GM19193 (cell line): ENCODE measurements around the gene NDE1.

Experiments
- POLR2A ChIP-seq: IDR thresholded peaks from 4 replicates; pipeline ENCODE4 v1.6.1; 2011; ENCODE audit not compliant: insufficient read depth, insufficient read length; ENCODE audit errors: extremely low read depth

Gene NDE1

DNA sequence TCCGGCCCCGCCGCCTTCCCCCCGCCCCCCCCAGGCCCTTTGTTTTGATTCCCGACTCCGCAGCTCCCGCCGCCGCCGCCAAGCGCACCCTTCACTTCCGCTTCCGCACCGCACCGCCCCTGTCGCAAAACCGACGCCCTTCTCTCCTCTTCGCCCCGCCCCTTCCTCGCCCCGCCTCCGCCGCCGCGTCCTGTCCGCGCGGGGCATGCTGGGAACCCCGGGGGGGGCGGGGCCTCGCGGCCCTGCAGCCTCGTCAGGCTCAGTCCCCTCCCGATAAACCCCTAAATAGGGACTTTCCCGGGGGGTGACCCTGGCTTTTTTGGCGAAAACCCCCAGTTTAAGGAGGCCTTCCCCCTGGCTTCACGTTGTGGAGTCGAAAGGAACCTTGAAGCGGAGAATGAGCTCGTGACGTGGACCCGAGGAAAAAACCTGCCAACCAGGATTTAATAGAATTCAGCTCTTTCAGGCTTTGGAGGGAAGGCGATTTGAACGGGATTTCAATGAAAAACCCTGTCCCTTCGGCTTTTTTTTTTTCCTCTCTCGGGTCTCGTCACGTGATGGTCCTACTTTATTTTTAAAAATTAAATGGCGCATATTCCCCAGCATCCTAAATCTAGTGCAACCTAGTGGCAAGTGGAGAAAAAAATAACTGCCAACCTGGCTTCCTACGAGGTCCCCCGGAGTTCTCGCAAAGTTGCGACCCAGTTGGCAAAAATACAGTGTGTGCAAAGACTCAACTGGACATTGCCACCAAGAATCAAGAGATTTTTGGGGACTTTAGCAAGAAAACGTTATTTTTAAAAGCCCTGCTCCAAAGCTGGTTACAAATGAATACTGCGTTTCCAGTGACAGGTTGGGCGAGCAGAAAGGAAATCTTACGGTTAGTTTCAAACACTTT is 6.7 kb upstream of the NDE1 start, which contains the start of gene MARF1:
Gene MARF1 (minus strand): TSS at position 107 of the 898 bp plus-strand sequence. CDS start 3,921 bp downstream, outside the sequence.
- peak; percentile 78 for TF ChIP-seq POLR2A

GRCh38 chr16:15643946-15644250 is 6.1 kb upstream of the NDE1 start:
- TF ChIP-seq POLR2A, result no peak

DNA sequence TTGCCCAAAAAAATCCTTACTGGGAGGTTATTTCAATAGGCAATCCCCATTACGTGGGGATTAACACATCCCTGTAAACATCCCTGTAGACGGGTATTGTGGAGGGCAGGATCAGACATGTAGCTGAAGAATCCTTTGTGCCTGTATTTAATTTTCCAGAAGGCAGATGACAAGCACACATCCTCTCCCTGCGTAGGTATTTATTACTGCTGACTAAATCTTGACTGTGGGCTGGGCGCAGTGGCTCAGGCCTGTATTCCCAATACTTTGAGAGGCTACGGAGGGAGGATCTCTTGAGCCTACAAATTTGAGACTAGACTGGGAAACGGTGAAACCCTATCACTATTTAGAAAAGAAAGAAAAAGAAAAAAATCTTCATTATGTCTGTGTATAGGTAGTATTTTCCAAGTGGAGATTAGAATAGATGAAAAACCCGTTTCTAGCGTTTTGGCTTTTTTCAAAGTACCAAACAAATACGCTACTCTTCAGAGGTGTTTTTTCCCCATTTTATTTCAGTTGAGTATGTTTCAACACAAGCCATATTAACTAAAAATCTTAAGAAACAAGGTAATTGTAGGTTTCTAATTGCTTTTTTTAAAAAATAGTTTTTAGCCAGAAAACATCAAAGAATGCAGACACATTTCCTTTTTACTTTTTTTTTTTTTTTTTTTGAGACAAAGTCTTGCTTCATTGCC is 5.6 kb upstream of the NDE1 start:
- TF ChIP-seq POLR2A, result no peak

DNA sequence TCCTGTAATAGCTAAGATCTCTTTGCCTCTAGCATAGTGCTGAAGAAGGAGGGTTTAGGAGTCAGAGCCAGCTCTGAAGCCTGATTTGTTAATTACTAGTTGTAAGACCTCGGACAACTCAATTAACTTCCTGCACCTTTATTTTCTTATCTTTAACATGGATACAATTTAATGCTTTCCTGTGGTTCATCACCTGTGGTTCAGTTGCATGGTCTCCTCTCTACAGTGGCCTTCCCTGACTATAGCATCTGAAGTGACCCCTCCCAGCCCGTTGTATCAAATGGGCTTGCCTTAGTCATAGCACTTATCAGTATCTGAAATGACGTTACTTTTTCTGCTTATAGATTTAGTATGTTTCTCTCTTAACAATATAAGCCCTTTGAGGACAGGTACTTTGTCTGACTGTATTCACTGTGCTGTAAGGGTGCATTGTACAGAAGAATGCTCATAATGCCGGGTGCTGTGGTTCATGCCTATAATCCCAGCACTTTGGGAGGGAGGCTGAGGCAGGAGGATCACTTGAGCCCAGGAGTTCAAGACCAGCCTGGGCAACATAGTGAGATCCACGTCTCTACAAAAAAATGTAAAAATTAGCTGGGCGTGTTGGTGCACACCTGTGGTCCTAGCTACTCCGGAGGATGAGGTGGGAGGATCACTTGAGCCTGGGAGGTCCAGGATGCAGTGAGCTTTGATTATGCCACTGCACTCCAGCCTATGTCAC is 2.6 kb upstream of the NDE1 start:
- no peak for TF ChIP-seq POLR2A

DNA sequence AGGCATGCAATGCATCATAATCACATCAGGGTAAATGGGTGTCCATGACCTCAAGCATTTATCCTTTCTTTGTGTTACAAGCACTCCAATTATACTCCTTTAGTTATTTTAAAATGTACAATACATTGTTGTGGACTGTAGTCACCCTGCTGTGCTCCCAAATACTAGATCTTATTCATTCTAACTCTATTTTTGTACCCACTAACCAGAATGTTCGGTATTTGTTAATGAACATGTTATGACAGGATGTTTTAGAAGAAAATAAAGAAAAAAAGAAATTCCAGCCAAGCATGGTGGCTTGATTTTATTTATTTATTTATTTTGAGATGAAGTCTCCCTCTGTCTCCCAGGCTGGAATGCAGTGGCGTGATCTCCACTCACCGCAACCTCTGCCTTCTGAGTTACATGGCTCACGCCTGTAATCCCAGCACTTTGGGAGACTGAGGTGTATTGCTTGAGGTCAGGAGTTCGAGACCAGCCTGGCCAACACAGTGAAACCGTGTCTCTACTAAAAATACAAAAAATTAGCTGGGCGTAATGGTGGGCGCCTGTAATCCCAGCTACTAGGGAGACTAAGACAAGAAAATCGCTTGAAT is 1.8 kb upstream of the NDE1 start:
- TF ChIP-seq POLR2A, result no peak

DNA sequence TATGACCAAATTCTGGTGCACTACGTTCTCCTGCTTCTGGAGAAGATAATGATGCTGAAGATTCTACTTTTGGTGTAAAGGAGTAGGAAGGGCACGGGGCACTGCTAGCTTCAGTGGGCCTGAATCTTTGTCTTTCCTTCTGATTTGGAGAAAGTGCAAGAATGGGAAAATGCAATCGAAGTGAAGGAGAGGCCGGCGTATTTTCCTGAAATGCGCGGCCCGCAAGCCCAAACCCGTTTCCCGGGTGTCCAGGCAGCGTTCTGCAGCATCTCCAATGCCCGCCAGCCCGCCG is 372 bp upstream of the NDE1 start:
- TF ChIP-seq POLR2A, result no peak

- TF ChIP-seq POLR2A, result no peak
Observed at GRCh38 chr16:15650698-15651171, 690 bp downstream of the NDE1 start.

GRCh38 chr16:15652293-15653001 is 2.4 kb downstream of the NDE1 start:
- TF ChIP-seq POLR2A, result no peak

DNA sequence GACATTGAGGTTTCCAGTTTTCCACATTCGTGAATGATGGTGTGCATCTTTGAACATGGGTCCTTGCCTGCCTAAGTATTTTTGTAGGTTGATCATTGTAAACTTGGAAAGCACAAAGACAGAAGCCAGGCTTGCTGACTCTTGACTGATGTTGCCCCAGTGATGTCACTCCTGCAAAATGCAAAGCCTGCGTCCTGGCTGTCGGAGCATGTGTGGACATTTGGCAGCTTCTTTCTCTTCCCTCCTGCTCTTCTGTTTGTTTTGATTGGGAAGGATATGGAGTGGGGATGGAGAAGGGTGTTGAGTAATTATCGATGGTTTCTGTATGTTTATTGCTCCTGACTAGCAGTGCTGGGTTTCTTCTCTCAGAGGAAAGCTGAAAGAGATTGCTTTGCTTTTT is 3.2 kb downstream of the NDE1 start:
- TF ChIP-seq POLR2A, result no peak

DNA sequence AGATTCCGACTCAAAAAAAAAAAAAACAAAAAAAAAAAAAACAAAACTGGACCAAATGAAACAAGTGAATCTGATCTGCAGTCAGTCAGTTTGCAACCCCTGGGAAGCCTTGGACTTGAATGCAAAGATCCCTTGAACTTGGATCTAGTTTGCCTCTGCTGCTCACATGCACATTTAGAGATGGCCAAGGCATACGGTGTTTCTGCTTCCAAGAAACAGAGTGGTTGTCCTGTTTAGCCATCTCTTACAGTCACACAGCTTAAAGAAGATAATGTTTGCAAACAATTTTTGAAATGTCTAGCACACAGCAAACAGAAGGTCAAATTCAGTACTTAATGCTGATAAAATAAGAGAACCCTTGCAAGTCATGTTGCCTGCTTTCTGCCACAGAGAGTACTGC is 4.5 kb downstream of the NDE1 start:
- no peak for TF ChIP-seq POLR2A

DNA sequence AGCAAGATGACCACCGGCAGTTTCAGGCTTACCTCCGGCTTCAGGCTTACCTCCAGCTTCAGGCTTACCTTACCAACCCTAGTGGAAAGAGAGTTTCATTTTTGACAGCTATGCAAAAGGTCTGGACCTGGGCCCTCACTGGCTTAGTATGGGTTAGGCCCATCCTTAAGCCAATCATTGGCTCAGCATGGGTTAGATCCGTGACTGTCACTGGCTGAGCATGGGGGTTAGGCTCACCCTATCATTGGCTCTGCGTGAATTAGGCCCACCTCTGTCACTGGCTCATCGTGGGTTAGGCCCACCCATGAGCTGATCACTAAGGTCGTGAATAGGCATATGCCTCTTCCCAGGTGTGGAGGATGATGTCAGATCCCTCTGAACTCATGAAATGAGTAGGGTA is 8.1 kb downstream of the NDE1 start:
- TF ChIP-seq POLR2A, result no peak

DNA sequence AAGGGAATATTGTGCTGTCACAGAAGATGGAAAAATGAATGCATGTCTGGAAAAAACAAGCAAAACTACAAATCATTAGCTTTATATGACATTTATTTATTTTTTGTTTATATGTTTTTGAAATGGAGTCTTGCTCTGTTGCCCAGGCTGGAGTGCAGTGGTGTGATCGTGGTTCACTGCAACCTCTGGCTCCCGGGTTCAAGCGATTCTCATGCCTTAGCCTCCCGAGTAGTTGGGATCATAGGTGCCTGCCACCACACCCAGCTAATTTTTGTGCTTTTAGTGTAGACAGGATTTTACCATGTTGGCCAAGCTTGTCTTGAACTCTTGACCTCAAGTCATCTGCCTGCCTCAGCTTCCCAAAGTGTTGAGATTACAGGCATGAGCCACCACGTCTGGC is 8.5 kb downstream of the NDE1 start:
- no peak for TF ChIP-seq POLR2A

GRCh38 chr16:15660203-15660601 is 10.2 kb downstream of the NDE1 start:
- no peak for TF ChIP-seq POLR2A

- TF ChIP-seq POLR2A, result no peak
Observed at GRCh38 chr16:15665107-15665506, 15.1 kb downstream of the NDE1 start.
